Coronary artery (tissue), 2 donors: ENCODE results near the gene MAST4.

Experiments used
- DNase-seq: peaks from one replicate; pipeline ENCODE4 v3.0.0-alpha.2; 2017; ENCODE audit warnings: low spot score
- H3K27ac ChIP-seq, 2 donors: fragments of 200-600 bp; sonication (generic); one replicate each; pipeline ENCODE4 v1.5.1; 2016 to 2019
- H3K4me3 ChIP-seq: fragments of 200-600 bp; sonication (generic); 2 replicates; pipeline ENCODE4 v1.5.1; 2016; ENCODE audit warnings: mild to moderate bottlenecking, moderate library complexity
- CTCF ChIP-seq: fragments of 200-600 bp; sonication (generic); IDR thresholded peaks from one replicate; pipeline ENCODE4 v1.5.1; 2019; ENCODE audit warnings: antibody characterized with exemption

Gene MAST4

GRCh38 chr5:66573733-66574132 lies 22.5 kb upstream of the MAST4 start:
- Histone ChIP-seq H3K27ac (no peak overlapping the region), H3K4me3 (no peak overlapping the region)
- TF ChIP-seq CTCF: no peak
- DNase-seq: no peak

DNA sequence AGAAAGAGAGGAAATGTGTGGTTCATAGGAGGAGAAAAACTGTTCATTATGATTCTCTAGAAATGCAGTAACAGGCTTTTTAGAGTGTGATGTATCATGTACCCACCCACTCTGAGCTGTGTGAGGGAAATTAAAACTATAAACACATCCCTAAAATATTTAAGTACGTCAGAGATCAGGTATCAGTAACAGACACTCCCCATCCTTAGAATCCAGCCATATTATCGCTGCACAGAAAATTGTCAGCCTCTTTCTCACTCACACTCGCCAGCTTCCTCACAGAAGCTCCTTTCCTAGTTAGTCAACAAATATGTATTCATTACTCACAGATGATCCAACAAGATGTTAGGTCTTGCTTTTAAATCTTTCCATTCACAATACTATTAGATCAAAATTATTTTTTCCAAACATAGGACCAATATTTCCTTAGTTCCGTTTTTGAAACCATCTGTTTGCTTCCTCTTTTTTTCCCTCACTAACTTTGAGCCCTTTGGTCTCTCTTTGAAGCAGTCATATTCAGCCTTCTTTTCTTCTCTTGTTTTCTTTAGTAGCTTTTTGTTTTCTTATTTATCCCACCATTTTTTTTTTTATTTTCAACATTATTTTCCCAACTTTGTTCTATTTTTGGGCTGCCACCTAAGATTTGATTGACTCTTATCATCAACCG lies 13.6 kb upstream of the MAST4 start:
- DNase-seq: no peak
- no peak for TF ChIP-seq CTCF
- Histone ChIP-seq H3K27ac (no peak overlapping the region), H3K4me3 (no peak overlapping the region)

DNA sequence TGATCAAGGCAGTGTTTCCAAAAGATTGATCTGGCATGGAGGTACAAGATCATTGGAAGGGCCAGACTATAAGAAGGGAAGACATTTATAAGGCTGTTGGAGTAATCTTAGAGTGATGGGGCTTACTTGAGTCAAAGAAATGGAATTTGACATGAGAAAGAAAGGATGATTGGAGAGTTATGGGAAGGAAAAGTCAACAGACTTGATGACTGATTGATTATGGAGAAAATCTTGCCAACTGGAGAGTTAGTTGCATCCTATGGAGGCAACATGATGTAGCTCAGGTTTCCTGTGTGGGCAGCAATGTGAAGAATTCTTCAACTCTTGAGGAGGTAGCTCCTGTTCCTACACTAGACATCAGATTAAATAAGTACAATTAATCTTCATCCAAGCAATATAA lies 10.9 kb upstream of the MAST4 start:
- H3K27ac ChIP-seq: no peak overlapping the region
- TF ChIP-seq CTCF: no peak
- no peak overlapping the region for H3K4me3 ChIP-seq
- DNase-seq: no peak

DNA sequence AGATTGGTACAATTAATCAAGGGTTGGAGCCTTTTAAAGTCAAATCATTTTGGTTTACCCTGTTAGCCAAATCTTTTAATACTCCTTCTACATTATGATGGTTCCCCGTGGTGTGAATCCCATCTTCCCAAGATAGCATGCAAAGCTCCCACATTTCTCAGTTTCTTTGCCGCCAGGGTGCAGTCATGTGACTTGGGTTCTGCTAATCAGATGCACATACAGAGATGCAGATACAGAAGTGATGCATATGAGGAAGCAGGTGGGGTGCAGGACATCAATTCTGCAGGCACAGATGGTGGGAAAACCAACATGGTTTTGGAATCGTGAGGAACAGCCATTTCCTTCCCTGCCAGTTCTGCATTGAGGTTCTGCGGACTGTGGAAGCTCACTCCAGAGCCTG lies 8.4 kb upstream of the MAST4 start:
- Histone ChIP-seq H3K4me3 (no peak overlapping the region), H3K27ac (no peak overlapping the region)
- TF ChIP-seq CTCF: no peak
- DNase-seq: no peak

- TF ChIP-seq CTCF: no peak
- Histone ChIP-seq H3K27ac (peak overlapping the region in 1 of 2 donors; percentile 16), H3K4me3 (peak overlapping the region; percentile 83)
- no peak for DNase-seq
These were observed 516 bp downstream of the MAST4 start for GRCh38 chr5:66596636-66597182.

DNA sequence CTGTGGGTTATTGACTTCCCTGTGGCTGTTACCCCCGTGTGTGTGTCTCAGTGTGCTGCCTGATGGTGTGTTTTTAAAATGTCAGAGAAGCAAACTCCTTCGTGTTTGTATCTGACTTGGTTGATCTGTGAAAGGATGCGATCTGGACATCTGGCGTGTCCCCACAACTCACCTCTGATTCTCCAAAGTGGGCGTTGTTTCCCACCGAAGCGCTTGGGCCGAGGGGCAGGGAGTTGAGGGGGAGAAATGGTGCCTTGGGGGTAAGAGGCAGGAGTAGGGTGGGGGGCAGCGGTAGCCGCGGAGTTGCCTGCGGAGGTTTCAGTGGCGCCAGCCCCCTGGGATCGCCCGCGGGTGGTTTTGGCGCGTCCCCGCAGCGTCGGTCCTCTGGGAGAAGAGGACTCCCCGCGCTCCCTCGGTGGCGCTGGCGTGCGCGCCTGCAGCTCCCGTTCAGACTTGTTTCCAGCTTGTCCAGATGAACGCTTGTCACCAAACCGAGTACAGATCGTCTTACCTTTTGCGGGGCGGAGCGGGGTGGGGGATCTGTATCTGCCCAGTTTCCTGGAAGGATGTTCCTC lies 1.1 kb downstream of the MAST4 start:
- Histone ChIP-seq H3K27ac (no peak overlapping the region), H3K4me3 (peak overlapping the region; percentile 83)
- no peak for DNase-seq
- TF ChIP-seq CTCF: no peak

GRCh38 chr5:66602621-66603020 lies 6.4 kb downstream of the MAST4 start:
- TF ChIP-seq CTCF: no peak

More at GRCh38 chr5:66602621-66603020, 6.4 kb downstream of the MAST4 start:
- Histone ChIP-seq H3K27ac (no peak overlapping the region), H3K4me3 (no peak overlapping the region)
- no peak for DNase-seq
